PC-9 (cell line): ENCODE data around the gene TTLL8.

ENCODE experiments used
- CTCF ChIP-seq: fragments of 200-600 bp; sonication (generic); conservative IDR thresholded peaks from 2 replicates; pipeline ENCODE4 v1.6.1; 2017; ENCODE audit warnings: mixed run types, antibody characterized with exemption, mild to moderate bottlenecking, moderate library complexity
- EZH2 ChIP-seq: fragments of 200-600 bp; sonication (generic); IDR thresholded peaks from 2 replicates; pipeline ENCODE4 v1.8.0; 2017; ENCODE audit warnings: antibody characterized with exemption, low read depth

- TF ChIP-seq CTCF (no peak), EZH2 (no peak)
These were observed 18.2 kb downstream of the TTLL8 start for GRCh38 chr22:50039669-50040443.
